ENCODE results near the gene WFDC5. TPM values are rescaled to one million over a fixed set of nuclear protein-coding genes. Genes with fewer than 3 reads are reported as not detected.

Gene WFDC5
- polyA plus RNA-seq, 1 of the 3 experiments (the other 2 are of a cell fraction): 0.08 TPM

DNA sequence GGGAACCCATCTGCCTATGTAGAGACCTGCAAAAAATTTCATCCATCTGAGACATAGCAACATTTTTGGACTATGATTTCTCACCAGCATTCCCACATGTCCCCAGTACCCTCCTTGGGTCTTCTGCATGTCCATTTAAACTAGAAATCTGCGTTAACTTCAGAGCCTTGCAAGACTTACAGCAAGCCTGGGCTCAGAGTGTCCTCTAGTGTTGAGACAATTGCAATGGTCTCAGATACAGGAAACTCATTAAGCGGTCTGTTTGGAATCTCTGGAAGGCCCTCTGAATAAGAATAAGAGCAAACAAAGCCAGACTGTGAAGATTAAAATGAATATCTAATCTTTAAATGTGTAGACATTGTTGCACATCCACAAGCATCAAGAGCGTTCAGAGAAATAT is 39.2 kb upstream of the WFDC5 start:
- 1% methylated on average over 3 of the region's 3 CpGs for WGBS (ENCODE audit: low lambda C conversion rate)

DNA sequence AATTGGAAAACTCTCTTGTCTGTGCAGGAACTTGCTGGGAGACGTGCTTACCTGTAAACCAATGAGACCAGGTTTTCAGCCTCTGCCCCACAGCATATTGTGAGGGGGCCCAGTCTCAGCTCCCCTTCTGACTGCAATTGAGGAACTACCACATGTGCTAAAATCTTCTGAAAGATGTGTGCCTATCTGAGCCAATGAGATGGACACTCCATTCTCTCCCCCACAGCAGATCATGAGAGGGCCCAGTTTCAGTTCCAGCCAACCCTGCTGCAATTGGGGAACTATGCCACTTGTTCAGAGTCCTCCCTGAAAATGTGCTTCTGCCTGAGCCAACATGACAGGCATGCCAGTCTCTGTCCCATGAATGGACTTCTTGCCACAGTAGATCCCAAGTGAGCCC is 38.8 kb upstream of the WFDC5 start:
- Histone ChIP-seq H3F3A (replicated peaks; ENCODE audit: insufficient read depth) (no peaks in the 10 kb centered on the region), H3K4me2 (no peak overlapping the region), H3K9ac (no peak overlapping the region), H3K27ac (ENCODE audit: low read depth in 2 of 2, low read length in 1 of 2) (no peak overlapping the region), H3K79me2 (ENCODE audit: insufficient read depth) (no peaks in the 10 kb centered on the region), H3K4me1 (ENCODE audit: control insufficient read depth in 1 of 2, insufficient read depth in 2 of 2, low read depth in 1 of 2, low read length in 1 of 2) (no peaks in the 10 kb centered on the region; a peak in 1 of 4 replicates), H3K36me3 (replicated peaks in 1 of 2; ENCODE audit: control insufficient read depth in 1 of 2, insufficient read depth in 2 of 2, low read length in 1 of 2) (no peaks in the 10 kb centered on the region), H3K9me2 (no peaks in the 10 kb centered on the region), H4K20me1 (ENCODE audit: insufficient read depth) (no peaks in the 10 kb centered on the region), H3K4me3 (ENCODE audit: low read depth in 2 of 2, low read length in 1 of 2) (no peak overlapping the region), H3K27me3 (ENCODE audit: insufficient read depth) (peaks cover 8% of the 10 kb centered on the region; the same call in 1 of the 2 replicates), H3K9me3 (no peaks in the 10 kb centered on the region), H2AFZ (ENCODE audit: low read depth) (no peak overlapping the region)
- CTCF ChIA-PET: no interaction called here
- POLR2A ChIA-PET: no interaction called here
- no peak for DNase-seq
- TF ChIP-seq, protein P1, sequence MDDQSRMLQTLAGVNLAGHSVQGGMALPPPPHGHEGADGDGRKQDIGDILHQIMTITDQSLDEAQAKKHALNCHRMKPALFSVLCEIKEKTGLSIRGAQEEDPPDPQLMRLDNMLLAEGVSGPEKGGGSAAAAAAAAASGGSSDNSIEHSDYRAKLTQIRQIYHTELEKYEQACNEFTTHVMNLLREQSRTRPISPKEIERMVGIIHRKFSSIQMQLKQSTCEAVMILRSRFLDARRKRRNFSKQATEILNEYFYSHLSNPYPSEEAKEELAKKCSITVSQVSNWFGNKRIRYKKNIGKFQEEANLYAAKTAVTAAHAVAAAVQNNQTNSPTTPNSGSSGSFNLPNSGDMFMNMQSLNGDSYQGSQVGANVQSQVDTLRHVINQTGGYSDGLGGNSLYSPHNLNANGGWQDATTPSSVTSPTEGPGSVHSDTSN (IDR thresholded peaks at IDR 0.05): no peak
- no peak for TF ChIP-seq ELF1 (IDR thresholded peaks at IDR 0.05)
- no peak for TF ChIP-seq SMC3 (IDR thresholded peaks at IDR 0.05; ENCODE audit: low read depth, low read length)
- TF ChIP-seq, protein P2, sequence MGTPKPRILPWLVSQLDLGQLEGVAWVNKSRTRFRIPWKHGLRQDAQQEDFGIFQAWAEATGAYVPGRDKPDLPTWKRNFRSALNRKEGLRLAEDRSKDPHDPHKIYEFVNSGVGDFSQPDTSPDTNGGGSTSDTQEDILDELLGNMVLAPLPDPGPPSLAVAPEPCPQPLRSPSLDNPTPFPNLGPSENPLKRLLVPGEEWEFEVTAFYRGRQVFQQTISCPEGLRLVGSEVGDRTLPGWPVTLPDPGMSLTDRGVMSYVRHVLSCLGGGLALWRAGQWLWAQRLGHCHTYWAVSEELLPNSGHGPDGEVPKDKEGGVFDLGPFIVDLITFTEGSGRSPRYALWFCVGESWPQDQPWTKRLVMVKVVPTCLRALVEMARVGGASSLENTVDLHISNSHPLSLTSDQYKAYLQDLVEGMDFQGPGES (IDR thresholded peaks at IDR 0.05; ENCODE audit: low read depth, low read length): no peak
- TF ChIP-seq, protein P3, sequence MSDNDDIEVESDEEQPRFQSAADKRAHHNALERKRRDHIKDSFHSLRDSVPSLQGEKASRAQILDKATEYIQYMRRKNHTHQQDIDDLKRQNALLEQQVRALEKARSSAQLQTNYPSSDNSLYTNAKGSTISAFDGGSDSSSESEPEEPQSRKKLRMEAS (IDR thresholded peaks at IDR 0.05; ENCODE audit: low read depth): no peak
- TF ChIP-seq, protein P4, sequence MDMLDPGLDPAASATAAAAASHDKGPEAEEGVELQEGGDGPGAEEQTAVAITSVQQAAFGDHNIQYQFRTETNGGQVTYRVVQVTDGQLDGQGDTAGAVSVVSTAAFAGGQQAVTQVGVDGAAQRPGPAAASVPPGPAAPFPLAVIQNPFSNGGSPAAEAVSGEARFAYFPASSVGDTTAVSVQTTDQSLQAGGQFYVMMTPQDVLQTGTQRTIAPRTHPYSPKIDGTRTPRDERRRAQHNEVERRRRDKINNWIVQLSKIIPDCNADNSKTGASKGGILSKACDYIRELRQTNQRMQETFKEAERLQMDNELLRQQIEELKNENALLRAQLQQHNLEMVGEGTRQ (IDR thresholded peaks at IDR 0.05; ENCODE audit: borderline replicate concordance, low read depth, low read length): no peak
- no peak for TF ChIP-seq TEAD4 (IDR thresholded peaks at IDR 0.05; ENCODE audit: borderline replicate concordance, insufficient read depth)
- no peak for TF ChIP-seq NFIC (IDR thresholded peaks at IDR 0.05; ENCODE audit: borderline replicate concordance)
- WGBS (ENCODE audit: low lambda C conversion rate): 0% methylated on average over 1 of the region's 1 CpG

More for the DNA sequence above, 39.2 kb upstream of the WFDC5 start:
- H3K9me3 ChIP-seq: no peaks in the 10 kb centered on the region
- no peaks in the 10 kb centered on the region for H3K36me3 ChIP-seq (replicated peaks in 1 of 2; ENCODE audit: control insufficient read depth in 1 of 2, insufficient read depth in 2 of 2, low read length in 1 of 2)
- no peaks in the 10 kb centered on the region for H3F3A ChIP-seq (replicated peaks; ENCODE audit: insufficient read depth)
- no peaks in the 10 kb centered on the region; a peak in 1 of 4 replicates for H3K4me1 ChIP-seq (ENCODE audit: control insufficient read depth in 1 of 2, insufficient read depth in 2 of 2, low read depth in 1 of 2, low read length in 1 of 2)
- H3K27ac ChIP-seq (ENCODE audit: low read depth in 2 of 2, low read length in 1 of 2): no peak overlapping the region
- H3K9me2 ChIP-seq: no peaks in the 10 kb centered on the region
- TF ChIP-seq, protein P5, sequence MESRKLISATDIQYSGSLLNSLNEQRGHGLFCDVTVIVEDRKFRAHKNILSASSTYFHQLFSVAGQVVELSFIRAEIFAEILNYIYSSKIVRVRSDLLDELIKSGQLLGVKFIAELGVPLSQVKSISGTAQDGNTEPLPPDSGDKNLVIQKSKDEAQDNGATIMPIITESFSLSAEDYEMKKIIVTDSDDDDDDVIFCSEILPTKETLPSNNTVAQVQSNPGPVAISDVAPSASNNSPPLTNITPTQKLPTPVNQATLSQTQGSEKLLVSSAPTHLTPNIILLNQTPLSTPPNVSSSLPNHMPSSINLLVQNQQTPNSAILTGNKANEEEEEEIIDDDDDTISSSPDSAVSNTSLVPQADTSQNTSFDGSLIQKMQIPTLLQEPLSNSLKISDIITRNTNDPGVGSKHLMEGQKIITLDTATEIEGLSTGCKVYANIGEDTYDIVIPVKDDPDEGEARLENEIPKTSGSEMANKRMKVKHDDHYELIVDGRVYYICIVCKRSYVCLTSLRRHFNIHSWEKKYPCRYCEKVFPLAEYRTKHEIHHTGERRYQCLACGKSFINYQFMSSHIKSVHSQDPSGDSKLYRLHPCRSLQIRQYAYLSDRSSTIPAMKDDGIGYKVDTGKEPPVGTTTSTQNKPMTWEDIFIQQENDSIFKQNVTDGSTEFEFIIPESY (IDR thresholded peaks at IDR 0.05; ENCODE audit: borderline replicate concordance, low read depth): no peak
- TF ChIP-seq, protein P6, sequence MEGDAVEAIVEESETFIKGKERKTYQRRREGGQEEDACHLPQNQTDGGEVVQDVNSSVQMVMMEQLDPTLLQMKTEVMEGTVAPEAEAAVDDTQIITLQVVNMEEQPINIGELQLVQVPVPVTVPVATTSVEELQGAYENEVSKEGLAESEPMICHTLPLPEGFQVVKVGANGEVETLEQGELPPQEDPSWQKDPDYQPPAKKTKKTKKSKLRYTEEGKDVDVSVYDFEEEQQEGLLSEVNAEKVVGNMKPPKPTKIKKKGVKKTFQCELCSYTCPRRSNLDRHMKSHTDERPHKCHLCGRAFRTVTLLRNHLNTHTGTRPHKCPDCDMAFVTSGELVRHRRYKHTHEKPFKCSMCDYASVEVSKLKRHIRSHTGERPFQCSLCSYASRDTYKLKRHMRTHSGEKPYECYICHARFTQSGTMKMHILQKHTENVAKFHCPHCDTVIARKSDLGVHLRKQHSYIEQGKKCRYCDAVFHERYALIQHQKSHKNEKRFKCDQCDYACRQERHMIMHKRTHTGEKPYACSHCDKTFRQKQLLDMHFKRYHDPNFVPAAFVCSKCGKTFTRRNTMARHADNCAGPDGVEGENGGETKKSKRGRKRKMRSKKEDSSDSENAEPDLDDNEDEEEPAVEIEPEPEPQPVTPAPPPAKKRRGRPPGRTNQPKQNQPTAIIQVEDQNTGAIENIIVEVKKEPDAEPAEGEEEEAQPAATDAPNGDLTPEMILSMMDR (IDR thresholded peaks at IDR 0.05): peak; percentile 18; the same call in 1 of the 2 replicates
- H2AFZ ChIP-seq (ENCODE audit: low read depth): no peak overlapping the region
- POLR2A ChIA-PET: no interaction called here
- no peaks in the 10 kb centered on the region for H4K20me1 ChIP-seq (ENCODE audit: insufficient read depth)
- no peak overlapping the region for H3K4me2 ChIP-seq
- peaks cover 6% of the 10 kb centered on the region; the same call in 1 of the 2 replicates for H3K27me3 ChIP-seq (ENCODE audit: insufficient read depth)
- H3K79me2 ChIP-seq (ENCODE audit: insufficient read depth): no peaks in the 10 kb centered on the region
- DNase-seq: no peak
- H3K9ac ChIP-seq: no peak overlapping the region
- CTCF ChIA-PET: no interaction called here
- no peak overlapping the region for H3K4me3 ChIP-seq (ENCODE audit: low read depth in 2 of 2, low read length in 1 of 2)

All from SK-N-SH (cell line).